SK-MEL-5 (cell line): ENCODE data around the gene ZBTB16. TPM values are rescaled to one million over a fixed set of nuclear protein-coding genes. Genes with fewer than 3 reads are reported as not detected.

Source experiments
- DNase-seq: peaks from one replicate; pipeline ENCODE4 v3.0.0-alpha.2; 2016; ENCODE audit warnings: low read depth, low spot score
- in situ Hi-C: cut with HindIII; loops from 2 replicates; pipeline ENCODE4 v1.10.0; 2016; ENCODE audit warnings: low sequenced_read_pairs, high pct_unique_total_duplicates, low pct_unique_long_range_greater_than_20kb
- total RNA-seq: library from RNA; depleted of rRNA; stranded (reverse); fragments of >200 nt; shearing (Covaris generic); gene quantifications from 2 replicates; pipeline ENCODE4 v1.2.3, GENCODE V29; 2014; rRNA removed

Gene ZBTB16
- total RNA-seq, 1 experiment from 2014 or later, result not detected

DNA sequence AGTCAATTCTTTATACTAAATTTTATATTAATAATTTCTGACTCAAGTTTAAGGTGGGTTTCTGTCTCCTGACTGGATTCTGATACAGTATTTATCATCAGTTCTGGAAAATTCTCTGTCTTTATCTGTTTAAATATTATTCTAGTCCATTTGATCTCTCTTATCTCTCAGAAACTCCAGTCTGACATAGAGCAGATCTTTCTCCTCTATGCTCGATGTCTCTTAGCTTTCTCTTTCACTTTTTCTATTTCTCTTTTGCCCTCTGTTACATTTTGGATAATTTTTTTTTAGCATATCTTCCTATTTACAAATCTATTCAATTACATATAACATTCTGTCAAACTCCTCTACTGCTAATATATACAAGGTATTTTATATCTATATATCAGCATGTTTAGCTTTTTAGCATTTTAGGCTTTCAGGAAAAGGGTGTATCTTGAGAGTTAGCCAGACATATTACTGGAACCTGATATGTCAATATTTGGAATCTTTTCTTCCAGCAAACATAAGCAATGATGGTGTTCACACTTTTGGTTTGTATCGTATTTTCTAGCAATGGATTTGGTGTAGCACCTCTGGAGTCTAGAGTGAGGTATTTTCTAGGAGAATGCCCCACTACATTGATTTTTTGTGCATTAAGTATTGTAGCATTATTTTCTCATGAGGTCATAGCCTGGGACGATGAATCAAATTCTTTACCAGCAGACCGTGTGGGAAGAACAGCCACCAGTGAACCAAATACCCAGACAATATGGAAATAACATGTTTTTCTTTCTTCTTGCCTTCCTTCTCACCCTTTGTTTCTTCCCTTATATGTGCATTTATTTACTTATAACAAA lies 232.6 kb downstream of the ZBTB16 start:
- in situ Hi-C loops, result no loop called here
- DNase-seq, result no peak

DNA sequence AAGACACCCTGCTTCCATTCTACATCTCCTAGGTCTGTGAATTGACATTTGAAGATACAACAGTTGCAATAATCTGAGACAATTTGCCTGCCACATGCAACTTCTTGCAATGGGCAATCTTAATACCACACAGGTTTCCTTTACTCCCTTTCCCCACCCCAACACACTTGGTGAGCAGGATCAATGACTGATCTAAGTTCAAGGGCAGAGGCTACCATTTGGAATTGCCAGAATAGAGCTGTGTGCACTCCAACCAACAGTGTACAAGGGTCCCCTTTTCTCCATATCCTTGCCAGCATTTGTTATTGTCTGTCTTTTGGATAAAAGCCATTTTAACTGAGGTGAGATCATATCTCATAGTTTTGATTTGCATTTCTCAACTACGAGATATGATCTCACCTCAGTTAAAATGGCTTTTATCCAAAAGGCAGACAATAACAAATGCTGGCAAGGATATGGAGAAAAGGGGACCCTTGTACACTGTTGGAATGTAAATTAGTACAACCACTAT lies 233.7 kb downstream of the ZBTB16 start:
- DNase-seq, result no peak
- in situ Hi-C loops, result no loop called here

DNA sequence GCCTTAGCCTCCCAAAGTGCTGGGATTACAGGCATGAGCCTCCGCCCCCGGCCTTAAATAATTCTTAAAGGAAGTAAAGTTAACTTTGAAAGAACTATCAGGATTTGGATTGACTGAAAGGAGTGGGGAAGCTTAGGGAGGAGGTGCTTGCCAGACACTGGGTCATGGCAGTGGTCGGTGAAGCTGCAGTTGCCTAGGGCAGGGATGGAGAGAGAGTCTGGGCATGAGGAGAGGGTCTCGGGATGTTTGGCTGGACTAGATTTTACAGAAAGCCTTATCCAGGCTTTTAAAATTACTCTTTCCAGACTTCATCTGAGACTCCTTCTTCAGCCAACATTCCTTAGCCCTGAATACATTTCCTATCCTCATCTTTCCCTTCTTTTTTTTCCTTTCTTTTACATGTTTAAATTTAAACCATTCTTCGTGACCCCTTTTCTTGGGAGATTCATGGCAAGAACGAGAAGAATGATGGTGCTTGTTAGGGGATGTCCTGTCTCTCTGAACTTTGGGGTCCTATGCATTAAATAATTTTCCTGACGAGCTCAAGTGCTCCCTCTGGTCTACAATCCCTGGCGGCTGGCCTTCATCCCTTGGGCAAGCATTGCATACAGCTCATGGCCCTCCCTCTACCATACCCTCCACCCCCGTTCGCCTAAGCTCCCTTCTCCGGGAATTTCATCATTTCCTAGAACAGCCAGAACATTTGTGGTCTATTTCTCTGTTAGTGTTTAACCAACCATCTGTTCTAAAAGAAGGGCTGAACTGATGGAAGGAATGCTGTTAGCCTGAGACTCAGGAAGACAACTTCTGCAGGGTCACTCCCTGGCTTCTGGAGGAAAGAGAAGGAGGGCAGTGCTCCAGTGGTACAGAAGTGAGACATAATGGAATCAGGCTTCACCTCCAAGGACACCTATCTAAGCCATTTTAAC lies 236.4 kb downstream of the ZBTB16 start, which contains the start of gene NNMT:
NNMT (plus strand) TSS at position 724 of the 929 bp plus-strand sequence; CDS start at position 882, 158 bp downstream.
- in situ Hi-C loops, result no loop called here
- peak; percentile 52 for DNase-seq

DNA sequence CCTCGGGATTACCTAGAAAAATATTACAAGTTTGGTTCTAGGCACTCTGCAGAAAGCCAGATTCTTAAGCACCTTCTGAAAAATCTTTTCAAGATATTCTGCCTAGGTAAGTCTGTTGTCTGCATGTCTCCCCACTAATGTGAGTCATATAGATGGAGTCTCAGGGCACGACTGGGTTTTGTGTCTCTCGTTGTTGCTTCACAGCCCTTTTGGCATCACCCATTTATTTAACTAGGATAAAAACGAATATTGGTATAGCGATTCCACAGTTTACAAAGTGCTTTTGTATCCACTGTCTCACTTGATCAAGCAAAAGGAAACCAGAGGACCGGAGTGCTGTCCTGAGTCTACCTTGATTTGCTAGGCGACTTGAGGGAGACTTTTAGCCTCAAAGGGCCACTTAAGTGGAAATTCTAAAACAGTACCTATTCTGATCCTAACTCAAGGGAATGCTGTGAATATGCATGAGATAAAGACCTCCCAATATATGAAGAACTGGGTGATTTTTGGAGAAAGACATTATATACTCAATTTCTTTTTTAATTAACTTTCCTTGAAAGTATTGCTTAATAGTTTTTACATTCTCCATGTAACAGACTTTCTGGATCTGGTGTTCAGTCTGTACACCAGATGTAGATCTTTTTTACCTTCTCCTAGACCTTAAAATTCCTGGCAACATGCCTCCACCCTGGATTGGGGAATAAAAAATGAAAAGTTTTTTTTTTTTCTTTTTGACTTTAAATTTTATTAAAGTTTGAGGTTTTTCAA lies 237.3 kb downstream of the ZBTB16 start:
- in situ Hi-C loops, result no loop called here
- DNase-seq, result peak; percentile 3

DNA sequence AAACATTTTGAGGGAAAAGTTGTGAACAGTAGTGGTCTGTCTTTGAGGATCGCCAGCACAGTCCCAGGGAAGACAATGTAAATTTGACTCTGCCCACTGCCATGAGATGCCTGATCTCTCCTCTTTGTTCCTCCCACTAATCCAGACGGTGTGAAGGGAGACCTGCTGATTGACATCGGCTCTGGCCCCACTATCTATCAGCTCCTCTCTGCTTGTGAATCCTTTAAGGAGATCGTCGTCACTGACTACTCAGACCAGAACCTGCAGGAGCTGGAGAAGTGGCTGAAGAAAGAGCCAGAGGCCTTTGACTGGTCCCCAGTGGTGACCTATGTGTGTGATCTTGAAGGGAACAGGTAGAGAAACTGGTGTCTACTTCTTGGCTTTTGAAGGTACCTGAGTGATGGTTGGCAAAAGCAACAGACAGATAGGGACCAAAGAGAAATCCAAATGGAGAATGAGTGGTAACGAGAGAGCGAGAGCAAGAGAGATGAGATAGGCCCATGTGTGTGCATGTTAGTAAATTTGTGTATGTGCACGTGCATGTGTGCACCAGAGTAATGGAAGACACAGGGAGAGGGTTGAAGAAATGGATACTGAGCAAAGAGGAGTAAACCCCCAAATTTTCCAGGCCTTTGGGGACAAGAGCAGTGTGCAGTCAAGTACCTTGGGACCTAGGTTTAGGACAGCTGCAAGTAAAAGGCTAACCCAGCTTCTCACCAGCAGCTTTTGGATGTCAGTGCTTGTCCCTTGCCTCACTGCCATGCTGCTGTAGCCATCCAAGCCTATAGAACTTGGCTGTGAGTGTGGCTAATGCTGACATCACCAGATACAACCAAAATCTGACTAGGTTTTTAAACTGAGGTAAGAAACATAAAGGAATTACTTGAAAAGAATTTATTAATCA lies 238.5 kb downstream of the ZBTB16 start:
- no peak for DNase-seq

GRCh38 chr11:114298710-114299109 lies 239.2 kb downstream of the ZBTB16 start:
- in situ Hi-C loops, result no loop called here
- no peak for DNase-seq

More for the DNA sequence above, 238.5 kb downstream of the ZBTB16 start:
- in situ Hi-C loops, result no loop called here

Other genes starting within 250 kb of the ZBTB16 start
- 26.0 and 34.7 TPM in 2 replicates for gene USP28, start 184.1 kb upstream of the ZBTB16 start, total RNA-seq
- gene HTR3B, start 154.9 kb upstream of the ZBTB16 start, total RNA-seq, result 0.24 and 0.55 TPM in 2 replicates
- not detected in 2 replicates for gene HTR3A, start 84.6 kb upstream of the ZBTB16 start, total RNA-seq
- gene NNMT, start 236.7 kb downstream of the ZBTB16 start, total RNA-seq, result 56.4 and 57.7 TPM in 2 replicates